ENCODE data around the gene MACROD1.

The MACROD1 gene

DNA sequence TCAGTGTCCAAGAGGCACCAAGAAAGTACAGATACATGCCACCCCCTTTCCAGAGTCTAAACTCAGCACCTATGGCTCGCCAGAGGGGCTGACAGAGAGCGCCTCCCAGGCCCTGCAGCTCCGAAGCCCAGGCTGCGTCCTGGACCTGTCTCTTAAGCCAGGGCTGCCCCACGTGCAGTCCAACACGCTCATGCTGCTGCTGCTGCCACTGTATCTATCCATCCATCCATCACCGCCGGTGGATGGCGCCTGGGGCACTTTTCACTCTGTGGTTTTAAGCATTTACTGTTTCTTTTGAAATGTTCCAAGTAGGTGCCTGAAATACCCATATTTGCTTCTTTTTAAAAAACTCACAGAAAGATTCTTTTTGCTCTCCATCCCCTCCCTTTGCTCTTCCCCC is 41.8 kb downstream of the MACROD1 start:
- peak; percentile 41 to 62 for DNase-seq
- Histone ChIP-seq H3K14ac (ENCODE audit: low read length) (no peak overlapping the region), H2BK12ac (ENCODE audit: low read length) (no peak overlapping the region), H3K79me2 (ENCODE audit: control insufficient read depth, insufficient read depth, low read length, poor library complexity) (no peaks in the 10 kb centered on the region), H3K4ac (ENCODE audit: low read depth, low read length) (no peak overlapping the region), H3K4me1 (ENCODE audit: control insufficient read depth in 1 of 2, insufficient read depth in 2 of 2, low read length in 2 of 2) (no peaks in the 10 kb centered on the region), H3K18ac (ENCODE audit: low read length) (no peak overlapping the region), H3K23ac (ENCODE audit: low read length) (no peak overlapping the region), H4K12ac (ENCODE audit: low read depth, low read length) (no peak overlapping the region), H2AK5ac (ENCODE audit: low read length) (no peak overlapping the region), H4K91ac (ENCODE audit: low read depth, low read length) (no peak overlapping the region), H2BK5ac (ENCODE audit: low read depth, low read length, poor library complexity) (no peak overlapping the region), H2AFZ (ENCODE audit: insufficient read depth, low read length, poor library complexity) (no peak overlapping the region), H3K27ac (ENCODE audit: low read depth, low read length) (no peak overlapping the region), H3K4me3 (ENCODE audit: low read depth, low read length) (no peak overlapping the region), H3K9me3 (ENCODE audit: insufficient read depth, low read depth, low read length) (peaks cover 3% of the 10 kb centered on the region), H3K9ac (ENCODE audit: low read length) (no peak overlapping the region), H3K79me1 (ENCODE audit: low read length) (no peaks in the 10 kb centered on the region), H3K27me3 (ENCODE audit: insufficient read depth, low read length) (no peaks in the 10 kb centered on the region), H2BK120ac (ENCODE audit: insufficient read depth, low read length, poor library complexity) (no peak overlapping the region), H3K4me2 (ENCODE audit: low read length) (no peak overlapping the region), H4K8ac (ENCODE audit: low read depth, low read length) (no peak overlapping the region), H3K36me3 (ENCODE audit: control insufficient read depth in 1 of 2, insufficient read depth in 2 of 2, low read length in 2 of 2) (no peaks in the 10 kb centered on the region)
- WGBS (ENCODE audit: extremely low coverage, insufficient coverage, insufficient read length): no CpG with 5 or more reads among the region's 9 CpGs

- Histone ChIP-seq H3K18ac (ENCODE audit: low read length) (no peak overlapping the region), H2BK12ac (ENCODE audit: low read length) (no peak overlapping the region), H3K79me1 (ENCODE audit: low read length) (no peaks in the 10 kb centered on the region), H3K27me3 (ENCODE audit: insufficient read depth, low read length) (no peaks in the 10 kb centered on the region), H3K79me2 (ENCODE audit: control insufficient read depth, insufficient read depth, low read length, poor library complexity) (no peaks in the 10 kb centered on the region), H4K12ac (ENCODE audit: low read depth, low read length) (no peak overlapping the region), H3K4me3 (ENCODE audit: low read depth, low read length) (no peak overlapping the region), H4K91ac (ENCODE audit: low read depth, low read length) (no peak overlapping the region), H3K23ac (ENCODE audit: low read length) (no peak overlapping the region), H3K4me1 (ENCODE audit: control insufficient read depth in 1 of 2, insufficient read depth in 2 of 2, low read length in 2 of 2) (no peaks in the 10 kb centered on the region), H3K14ac (ENCODE audit: low read length) (no peak overlapping the region), H3K27ac (ENCODE audit: low read depth, low read length) (no peak overlapping the region), H4K8ac (ENCODE audit: low read depth, low read length) (no peak overlapping the region), H3K4me2 (ENCODE audit: low read length) (no peak overlapping the region), H2BK5ac (ENCODE audit: low read depth, low read length, poor library complexity) (no peak overlapping the region), H2AFZ (ENCODE audit: insufficient read depth, low read length, poor library complexity) (no peak overlapping the region), H2BK120ac (ENCODE audit: insufficient read depth, low read length, poor library complexity) (no peak overlapping the region), H3K36me3 (ENCODE audit: control insufficient read depth in 1 of 2, insufficient read depth in 2 of 2, low read length in 2 of 2) (no peaks in the 10 kb centered on the region), H3K9me3 (ENCODE audit: insufficient read depth, low read depth, low read length) (peaks cover 3% of the 10 kb centered on the region), H3K9ac (ENCODE audit: low read length) (no peak overlapping the region), H3K4ac (ENCODE audit: low read depth, low read length) (no peak overlapping the region), H2AK5ac (ENCODE audit: low read length) (no peak overlapping the region)
- no peak for DNase-seq
- no CpG with 5 or more reads among the region's 3 CpGs for WGBS (ENCODE audit: extremely low coverage, insufficient coverage, insufficient read length)
Measured at GRCh38 chr11:64123679-64124078, 42.2 kb downstream of the MACROD1 start.

DNA sequence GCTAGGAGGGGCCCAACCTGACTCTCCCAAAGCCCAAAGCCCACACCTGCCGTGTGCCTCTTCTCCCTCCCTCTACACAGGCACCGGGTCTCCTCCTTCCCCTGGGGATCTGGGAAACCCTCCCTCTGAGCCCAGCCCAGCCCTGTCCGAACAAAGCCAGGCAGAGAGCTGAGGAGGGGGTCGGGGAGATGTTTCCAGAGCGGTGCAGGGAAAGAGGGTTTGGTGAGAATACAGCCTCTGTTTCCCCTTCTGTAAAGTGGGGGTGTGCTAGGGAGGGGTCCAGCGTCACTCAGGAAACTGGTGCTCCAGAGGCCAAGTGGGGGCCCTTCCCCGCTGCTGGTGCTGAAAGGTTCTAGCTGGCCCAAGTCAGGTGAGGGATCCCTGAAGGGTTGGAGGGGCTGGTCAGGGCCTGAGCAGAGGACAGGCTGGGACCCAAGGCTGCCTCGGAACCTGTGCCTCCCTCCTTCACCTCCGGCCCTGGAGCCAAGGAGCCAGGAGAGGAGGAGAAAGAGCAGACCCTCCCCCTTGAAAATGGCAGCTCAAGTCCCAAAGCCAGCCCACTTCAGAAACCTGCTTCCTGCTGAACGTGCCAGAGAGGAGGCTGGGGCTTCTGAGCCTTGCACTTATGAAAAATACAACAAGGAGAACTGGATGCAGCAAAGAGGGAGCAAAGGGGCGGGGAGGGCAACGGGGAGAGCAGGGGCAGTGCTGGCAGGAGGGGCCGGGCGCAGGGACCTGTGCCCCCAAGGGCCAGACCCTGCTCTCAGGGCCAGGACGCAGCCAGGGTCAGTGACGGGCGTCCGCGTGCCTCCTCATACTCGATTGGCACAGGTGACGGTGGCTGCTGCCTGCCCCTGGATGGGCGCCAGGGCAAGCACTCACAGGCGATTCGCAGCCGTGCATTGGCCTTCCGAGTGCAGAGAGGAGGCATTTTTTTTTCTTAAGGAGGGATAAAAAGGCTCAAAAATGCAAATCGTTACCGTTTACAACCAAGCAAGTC is 43.2 kb downstream of the MACROD1 start:
- no CpG with 5 or more reads among the region's 28 CpGs for WGBS (ENCODE audit: extremely low coverage, insufficient coverage, insufficient read length)

GRCh38 chr11:64121663-64122410 is 44.1 kb downstream of the MACROD1 start:
- no peak overlapping the region for H4K12ac ChIP-seq (ENCODE audit: low read depth, low read length)
- H2BK12ac ChIP-seq (ENCODE audit: low read length): no peak overlapping the region
- no peak overlapping the region for H3K4ac ChIP-seq (ENCODE audit: low read depth, low read length)
- no peak overlapping the region for H2BK120ac ChIP-seq (ENCODE audit: insufficient read depth, low read length, poor library complexity)
- H3K18ac ChIP-seq (ENCODE audit: low read length): no peak overlapping the region
- no peak overlapping the region for H3K9ac ChIP-seq (ENCODE audit: low read length)
- H4K8ac ChIP-seq (ENCODE audit: low read depth, low read length): no peak overlapping the region
- no peak overlapping the region for H4K91ac ChIP-seq (ENCODE audit: low read depth, low read length)
- no peak overlapping the region for H3K4me3 ChIP-seq (ENCODE audit: low read depth, low read length)
- no peaks in the 10 kb centered on the region for H3K79me1 ChIP-seq (ENCODE audit: low read length)
- no peak overlapping the region for H3K4me2 ChIP-seq (ENCODE audit: low read length)
- no peaks in the 10 kb centered on the region for H3K4me1 ChIP-seq (ENCODE audit: control insufficient read depth in 1 of 2, insufficient read depth in 2 of 2, low read length in 2 of 2)
- peaks cover 1% of the 10 kb centered on the region for H3K9me3 ChIP-seq (ENCODE audit: insufficient read depth, low read depth, low read length)
- no peak overlapping the region for H3K14ac ChIP-seq (ENCODE audit: low read length)
- H3K23ac ChIP-seq (ENCODE audit: low read length): no peak overlapping the region
- no peak overlapping the region for H2AFZ ChIP-seq (ENCODE audit: insufficient read depth, low read length, poor library complexity)
- H3K79me2 ChIP-seq (ENCODE audit: control insufficient read depth, insufficient read depth, low read length, poor library complexity): no peaks in the 10 kb centered on the region
- no CpG with 5 or more reads among the region's 19 CpGs for WGBS (ENCODE audit: extremely low coverage, insufficient coverage, insufficient read length)
- DNase-seq: peak; percentile 15 to 45
- no peak overlapping the region for H3K27ac ChIP-seq (ENCODE audit: low read depth, low read length)
- no peaks in the 10 kb centered on the region for H3K36me3 ChIP-seq (ENCODE audit: control insufficient read depth in 1 of 2, insufficient read depth in 2 of 2, low read length in 2 of 2)
- no peaks in the 10 kb centered on the region for H3K27me3 ChIP-seq (ENCODE audit: insufficient read depth, low read length)
- H2AK5ac ChIP-seq (ENCODE audit: low read length): no peak overlapping the region
- H2BK5ac ChIP-seq (ENCODE audit: low read depth, low read length, poor library complexity): no peak overlapping the region

More for the DNA sequence above, 43.2 kb downstream of the MACROD1 start:
- H3K4me2 ChIP-seq (ENCODE audit: low read length): no peak overlapping the region
- H3K79me2 ChIP-seq (ENCODE audit: control insufficient read depth, insufficient read depth, low read length, poor library complexity): no peaks in the 10 kb centered on the region
- H2AK5ac ChIP-seq (ENCODE audit: low read length): no peak overlapping the region
- no peak overlapping the region for H3K14ac ChIP-seq (ENCODE audit: low read length)
- no peak overlapping the region for H2AFZ ChIP-seq (ENCODE audit: insufficient read depth, low read length, poor library complexity)
- H3K36me3 ChIP-seq (ENCODE audit: control insufficient read depth in 1 of 2, insufficient read depth in 2 of 2, low read length in 2 of 2): no peaks in the 10 kb centered on the region
- H3K18ac ChIP-seq (ENCODE audit: low read length): no peak overlapping the region
- H3K9ac ChIP-seq (ENCODE audit: low read length): no peak overlapping the region
- no peak overlapping the region for H2BK12ac ChIP-seq (ENCODE audit: low read length)
- no peak overlapping the region for H2BK120ac ChIP-seq (ENCODE audit: insufficient read depth, low read length, poor library complexity)
- no peak overlapping the region for H2BK5ac ChIP-seq (ENCODE audit: low read depth, low read length, poor library complexity)
- no peak overlapping the region for H3K4ac ChIP-seq (ENCODE audit: low read depth, low read length)
- peaks cover 1% of the 10 kb centered on the region for H3K9me3 ChIP-seq (ENCODE audit: insufficient read depth, low read depth, low read length)
- no peak overlapping the region for H4K12ac ChIP-seq (ENCODE audit: low read depth, low read length)
- no peaks in the 10 kb centered on the region for H3K27me3 ChIP-seq (ENCODE audit: insufficient read depth, low read length)
- no peak overlapping the region for H4K91ac ChIP-seq (ENCODE audit: low read depth, low read length)
- no peak overlapping the region for H3K23ac ChIP-seq (ENCODE audit: low read length)
- no peaks in the 10 kb centered on the region for H3K4me1 ChIP-seq (ENCODE audit: control insufficient read depth in 1 of 2, insufficient read depth in 2 of 2, low read length in 2 of 2)
- no peak overlapping the region for H3K4me3 ChIP-seq (ENCODE audit: low read depth, low read length)
- no peaks in the 10 kb centered on the region for H3K79me1 ChIP-seq (ENCODE audit: low read length)
- no peak for DNase-seq
- H4K8ac ChIP-seq (ENCODE audit: low read depth, low read length): no peak overlapping the region
- no peak overlapping the region for H3K27ac ChIP-seq (ENCODE audit: low read depth, low read length)

Data from trophoblast cell (in vitro differentiated cells and primary cell).